SK-N-MC (cell line): ENCODE measurements around the gene RAP1GAP.

Experiments
- EZH2 ChIP-seq: fragments of 200-600 bp; sonication (generic); IDR thresholded peaks from one replicate; pipeline ENCODE4 v1.6.1; 2017; ENCODE audit warnings: antibody characterized with exemption
- FOXP2 ChIP-seq: optimal IDR thresholded peaks from 2 replicates; pipeline ENCODE3; 2011; ENCODE audit warnings: mild to moderate bottlenecking, moderate library complexity; ENCODE audit not compliant: insufficient read depth; ENCODE audit errors: extremely low read length, control extremely low read depth
- POLR2AphosphoS5 ChIP-seq: IDR thresholded peaks from 2 replicates; pipeline ENCODE4 v1.6.1; 2012; ENCODE audit warnings: mild to moderate bottlenecking, low read depth, low read length, borderline replicate concordance

DNA sequence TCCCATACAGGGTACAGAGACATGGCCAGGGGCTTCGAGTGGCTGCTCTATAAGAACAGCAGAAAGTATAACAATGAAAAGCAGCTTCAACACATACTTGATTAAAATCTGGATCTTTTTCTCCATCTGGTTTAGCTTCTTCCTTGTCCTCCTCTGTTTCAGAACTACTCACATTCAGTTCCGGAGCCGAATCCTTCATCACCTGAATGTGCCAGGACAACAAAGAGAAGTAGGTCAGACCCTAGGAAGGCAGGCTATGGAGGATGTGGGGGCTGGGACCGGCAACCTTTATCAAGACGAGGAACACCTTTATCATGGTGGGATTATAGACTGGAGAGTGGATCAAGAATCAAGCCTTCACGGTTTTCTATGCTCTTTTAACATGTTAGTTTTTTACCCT is 32.2 kb upstream of the RAP1GAP start:
- TF ChIP-seq EZH2 = no peak
- TF ChIP-seq POLR2AphosphoS5 = no peak
- no peak for TF ChIP-seq FOXP2
